ENCODE results near the gene FERMT2.

DNA sequence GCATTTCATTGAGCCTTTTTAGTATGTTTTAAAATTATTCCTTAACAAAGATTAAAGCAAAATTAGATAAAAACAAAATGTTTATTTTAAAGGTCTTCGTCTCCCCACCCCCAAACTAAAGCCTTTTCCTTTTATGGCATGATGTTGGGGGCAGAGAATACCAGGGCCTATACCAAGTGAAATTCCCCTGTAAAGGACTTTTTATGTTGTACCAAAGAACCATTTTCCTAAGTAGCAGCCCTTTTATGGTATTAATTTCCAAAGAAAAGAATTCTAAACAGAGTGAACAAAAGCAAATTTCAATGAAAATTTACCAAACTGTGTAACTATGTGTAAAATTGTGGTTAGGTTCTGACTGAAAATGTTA lies 87.5 kb downstream of the FERMT2 start:
- TF ChIP-seq, protein P1, sequence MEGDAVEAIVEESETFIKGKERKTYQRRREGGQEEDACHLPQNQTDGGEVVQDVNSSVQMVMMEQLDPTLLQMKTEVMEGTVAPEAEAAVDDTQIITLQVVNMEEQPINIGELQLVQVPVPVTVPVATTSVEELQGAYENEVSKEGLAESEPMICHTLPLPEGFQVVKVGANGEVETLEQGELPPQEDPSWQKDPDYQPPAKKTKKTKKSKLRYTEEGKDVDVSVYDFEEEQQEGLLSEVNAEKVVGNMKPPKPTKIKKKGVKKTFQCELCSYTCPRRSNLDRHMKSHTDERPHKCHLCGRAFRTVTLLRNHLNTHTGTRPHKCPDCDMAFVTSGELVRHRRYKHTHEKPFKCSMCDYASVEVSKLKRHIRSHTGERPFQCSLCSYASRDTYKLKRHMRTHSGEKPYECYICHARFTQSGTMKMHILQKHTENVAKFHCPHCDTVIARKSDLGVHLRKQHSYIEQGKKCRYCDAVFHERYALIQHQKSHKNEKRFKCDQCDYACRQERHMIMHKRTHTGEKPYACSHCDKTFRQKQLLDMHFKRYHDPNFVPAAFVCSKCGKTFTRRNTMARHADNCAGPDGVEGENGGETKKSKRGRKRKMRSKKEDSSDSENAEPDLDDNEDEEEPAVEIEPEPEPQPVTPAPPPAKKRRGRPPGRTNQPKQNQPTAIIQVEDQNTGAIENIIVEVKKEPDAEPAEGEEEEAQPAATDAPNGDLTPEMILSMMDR (conservative IDR thresholded peaks at IDR 0.05; ENCODE audit: low read depth in 2 of 2) = no peak
- TF ChIP-seq EZH2 (IDR thresholded peaks at IDR 0.05; ENCODE audit: low read depth, unreplicated experiment) (no peak), POLR2AphosphoS5 (IDR thresholded peaks at IDR 0.05; ENCODE audit: low read depth) (no peak), EZH2phosphoT487 (IDR thresholded peaks at IDR 0.05; ENCODE audit: unreplicated experiment) (no peak), ZNF114 (CRISPR knock-in tag; IDR thresholded peaks at IDR 0.05) (no peak), JUNB (IDR thresholded peaks at IDR 0.05; ENCODE audit: unreplicated experiment) (no peak), CREB1 (CRISPR knock-in tag; IDR thresholded peaks at IDR 0.05; ENCODE audit: low read depth) (no peak), NANOG (IDR thresholded peaks at IDR 0.05; ENCODE audit: borderline replicate concordance) (no peak)
- TF ChIP-seq, protein P2, sequence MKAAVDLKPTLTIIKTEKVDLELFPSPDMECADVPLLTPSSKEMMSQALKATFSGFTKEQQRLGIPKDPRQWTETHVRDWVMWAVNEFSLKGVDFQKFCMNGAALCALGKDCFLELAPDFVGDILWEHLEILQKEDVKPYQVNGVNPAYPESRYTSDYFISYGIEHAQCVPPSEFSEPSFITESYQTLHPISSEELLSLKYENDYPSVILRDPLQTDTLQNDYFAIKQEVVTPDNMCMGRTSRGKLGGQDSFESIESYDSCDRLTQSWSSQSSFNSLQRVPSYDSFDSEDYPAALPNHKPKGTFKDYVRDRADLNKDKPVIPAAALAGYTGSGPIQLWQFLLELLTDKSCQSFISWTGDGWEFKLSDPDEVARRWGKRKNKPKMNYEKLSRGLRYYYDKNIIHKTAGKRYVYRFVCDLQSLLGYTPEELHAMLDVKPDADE (IDR thresholded peaks at IDR 0.05) = no peak
- TF ChIP-seq, protein P3, sequence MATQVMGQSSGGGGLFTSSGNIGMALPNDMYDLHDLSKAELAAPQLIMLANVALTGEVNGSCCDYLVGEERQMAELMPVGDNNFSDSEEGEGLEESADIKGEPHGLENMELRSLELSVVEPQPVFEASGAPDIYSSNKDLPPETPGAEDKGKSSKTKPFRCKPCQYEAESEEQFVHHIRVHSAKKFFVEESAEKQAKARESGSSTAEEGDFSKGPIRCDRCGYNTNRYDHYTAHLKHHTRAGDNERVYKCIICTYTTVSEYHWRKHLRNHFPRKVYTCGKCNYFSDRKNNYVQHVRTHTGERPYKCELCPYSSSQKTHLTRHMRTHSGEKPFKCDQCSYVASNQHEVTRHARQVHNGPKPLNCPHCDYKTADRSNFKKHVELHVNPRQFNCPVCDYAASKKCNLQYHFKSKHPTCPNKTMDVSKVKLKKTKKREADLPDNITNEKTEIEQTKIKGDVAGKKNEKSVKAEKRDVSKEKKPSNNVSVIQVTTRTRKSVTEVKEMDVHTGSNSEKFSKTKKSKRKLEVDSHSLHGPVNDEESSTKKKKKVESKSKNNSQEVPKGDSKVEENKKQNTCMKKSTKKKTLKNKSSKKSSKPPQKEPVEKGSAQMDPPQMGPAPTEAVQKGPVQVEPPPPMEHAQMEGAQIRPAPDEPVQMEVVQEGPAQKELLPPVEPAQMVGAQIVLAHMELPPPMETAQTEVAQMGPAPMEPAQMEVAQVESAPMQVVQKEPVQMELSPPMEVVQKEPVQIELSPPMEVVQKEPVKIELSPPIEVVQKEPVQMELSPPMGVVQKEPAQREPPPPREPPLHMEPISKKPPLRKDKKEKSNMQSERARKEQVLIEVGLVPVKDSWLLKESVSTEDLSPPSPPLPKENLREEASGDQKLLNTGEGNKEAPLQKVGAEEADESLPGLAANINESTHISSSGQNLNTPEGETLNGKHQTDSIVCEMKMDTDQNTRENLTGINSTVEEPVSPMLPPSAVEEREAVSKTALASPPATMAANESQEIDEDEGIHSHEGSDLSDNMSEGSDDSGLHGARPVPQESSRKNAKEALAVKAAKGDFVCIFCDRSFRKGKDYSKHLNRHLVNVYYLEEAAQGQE (IDR thresholded peaks at IDR 0.05; ENCODE audit: unreplicated experiment) = no peak
- TF ChIP-seq, protein P4, sequence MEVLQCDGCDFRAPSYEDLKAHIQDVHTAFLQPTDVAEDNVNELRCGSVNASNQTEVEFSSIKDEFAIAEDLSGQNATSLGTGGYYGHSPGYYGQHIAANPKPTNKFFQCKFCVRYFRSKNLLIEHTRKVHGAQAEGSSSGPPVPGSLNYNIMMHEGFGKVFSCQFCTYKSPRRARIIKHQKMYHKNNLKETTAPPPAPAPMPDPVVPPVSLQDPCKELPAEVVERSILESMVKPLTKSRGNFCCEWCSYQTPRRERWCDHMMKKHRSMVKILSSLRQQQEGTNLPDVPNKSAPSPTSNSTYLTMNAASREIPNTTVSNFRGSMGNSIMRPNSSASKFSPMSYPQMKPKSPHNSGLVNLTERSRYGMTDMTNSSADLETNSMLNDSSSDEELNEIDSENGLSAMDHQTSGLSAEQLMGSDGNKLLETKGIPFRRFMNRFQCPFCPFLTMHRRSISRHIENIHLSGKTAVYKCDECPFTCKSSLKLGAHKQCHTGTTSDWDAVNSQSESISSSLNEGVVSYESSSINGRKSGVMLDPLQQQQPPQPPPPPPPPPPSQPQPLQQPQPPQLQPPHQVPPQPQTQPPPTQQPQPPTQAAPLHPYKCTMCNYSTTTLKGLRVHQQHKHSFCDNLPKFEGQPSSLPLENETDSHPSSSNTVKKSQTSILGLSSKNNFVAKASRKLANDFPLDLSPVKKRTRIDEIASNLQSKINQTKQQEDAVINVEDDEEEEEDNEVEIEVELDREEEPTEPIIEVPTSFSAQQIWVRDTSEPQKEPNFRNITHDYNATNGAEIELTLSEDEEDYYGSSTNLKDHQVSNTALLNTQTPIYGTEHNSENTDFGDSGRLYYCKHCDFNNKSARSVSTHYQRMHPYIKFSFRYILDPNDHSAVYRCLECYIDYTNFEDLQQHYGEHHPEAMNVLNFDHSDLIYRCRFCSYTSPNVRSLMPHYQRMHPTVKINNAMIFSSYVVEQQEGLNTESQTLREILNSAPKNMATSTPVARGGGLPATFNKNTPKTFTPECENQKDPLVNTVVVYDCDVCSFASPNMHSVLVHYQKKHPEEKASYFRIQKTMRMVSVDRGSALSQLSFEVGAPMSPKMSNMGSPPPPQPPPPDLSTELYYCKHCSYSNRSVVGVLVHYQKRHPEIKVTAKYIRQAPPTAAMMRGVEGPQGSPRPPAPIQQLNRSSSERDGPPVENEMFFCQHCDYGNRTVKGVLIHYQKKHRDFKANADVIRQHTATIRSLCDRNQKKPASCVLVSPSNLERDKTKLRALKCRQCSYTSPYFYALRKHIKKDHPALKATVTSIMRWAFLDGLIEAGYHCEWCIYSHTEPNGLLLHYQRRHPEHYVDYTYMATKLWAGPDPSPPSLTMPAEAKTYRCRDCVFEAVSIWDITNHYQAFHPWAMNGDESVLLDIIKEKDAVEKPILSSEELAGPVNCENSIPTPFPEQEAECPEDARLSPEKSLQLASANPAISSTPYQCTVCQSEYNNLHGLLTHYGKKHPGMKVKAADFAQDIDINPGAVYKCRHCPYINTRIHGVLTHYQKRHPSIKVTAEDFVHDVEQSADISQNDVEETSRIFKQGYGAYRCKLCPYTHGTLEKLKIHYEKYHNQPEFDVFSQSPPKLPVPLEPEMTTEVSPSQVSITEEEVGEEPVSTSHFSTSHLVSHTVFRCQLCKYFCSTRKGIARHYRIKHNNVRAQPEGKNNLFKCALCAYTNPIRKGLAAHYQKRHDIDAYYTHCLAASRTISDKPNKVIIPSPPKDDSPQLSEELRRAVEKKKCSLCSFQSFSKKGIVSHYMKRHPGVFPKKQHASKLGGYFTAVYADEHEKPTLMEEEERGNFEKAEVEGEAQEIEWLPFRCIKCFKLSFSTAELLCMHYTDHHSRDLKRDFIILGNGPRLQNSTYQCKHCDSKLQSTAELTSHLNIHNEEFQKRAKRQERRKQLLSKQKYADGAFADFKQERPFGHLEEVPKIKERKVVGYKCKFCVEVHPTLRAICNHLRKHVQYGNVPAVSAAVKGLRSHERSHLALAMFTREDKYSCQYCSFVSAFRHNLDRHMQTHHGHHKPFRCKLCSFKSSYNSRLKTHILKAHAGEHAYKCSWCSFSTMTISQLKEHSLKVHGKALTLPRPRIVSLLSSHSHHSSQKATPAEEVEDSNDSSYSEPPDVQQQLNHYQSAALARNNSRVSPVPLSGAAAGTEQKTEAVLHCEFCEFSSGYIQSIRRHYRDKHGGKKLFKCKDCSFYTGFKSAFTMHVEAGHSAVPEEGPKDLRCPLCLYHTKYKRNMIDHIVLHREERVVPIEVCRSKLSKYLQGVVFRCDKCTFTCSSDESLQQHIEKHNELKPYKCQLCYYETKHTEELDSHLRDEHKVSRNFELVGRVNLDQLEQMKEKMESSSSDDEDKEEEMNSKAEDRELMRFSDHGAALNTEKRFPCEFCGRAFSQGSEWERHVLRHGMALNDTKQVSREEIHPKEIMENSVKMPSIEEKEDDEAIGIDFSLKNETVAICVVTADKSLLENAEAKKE (CRISPR knock-in tag; IDR thresholded peaks at IDR 0.05) = no peak

Data from GM23338 (cell line).